ENCODE results near the gene CYP2D6.
"Not testable (repeated sequence)": the region's sequence is repeated elsewhere in the genome, so short reads cannot be mapped to it uniquely, and the experiment has no call there.

The CYP2D6 gene

DNA sequence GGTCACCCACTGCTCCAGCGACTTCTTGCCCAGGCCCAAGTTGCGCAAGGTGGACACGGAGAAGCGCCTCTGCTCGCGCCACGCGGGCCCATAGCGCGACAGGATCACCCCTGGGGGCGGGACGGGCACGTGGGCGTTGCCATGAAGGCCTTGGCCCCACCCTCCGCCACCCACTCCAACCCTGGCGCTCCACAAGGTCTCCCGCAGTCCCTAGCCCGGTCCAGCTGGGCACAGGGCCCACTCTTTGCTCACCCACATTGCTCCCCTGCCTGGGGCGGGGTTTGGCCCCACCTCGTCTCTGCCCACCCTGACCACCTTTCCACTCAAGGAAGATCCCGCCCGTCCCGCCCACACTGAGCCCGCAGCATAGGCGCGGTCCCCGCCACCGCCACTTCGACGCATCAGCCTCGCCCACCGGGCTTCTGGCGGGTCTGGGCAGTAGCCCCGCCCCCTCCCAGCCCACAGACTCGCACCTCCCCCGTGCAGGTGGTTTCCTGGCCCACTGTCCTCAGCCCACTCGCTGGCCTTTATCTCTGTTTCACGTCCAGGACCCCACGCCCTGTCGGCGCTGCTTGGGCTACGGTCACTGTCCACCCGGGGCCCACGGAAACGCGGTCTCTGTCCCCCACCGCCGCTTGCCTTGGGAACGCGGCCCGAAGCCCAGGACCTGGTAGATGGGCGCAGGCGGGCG, 12.3 kb upstream of the CYP2D6 start:
- Histone ChIP-seq H3K27ac (ENCODE audit: low read depth, low read length) (no peak overlapping the region), H3K36me3 (ENCODE audit: control insufficient read depth, insufficient read depth, low read length) (peaks cover 8% of the 10 kb centered on the region; the same call in 1 of the 2 replicates), H3K4me3 (ENCODE audit: low read depth, low read length) (no peak overlapping the region), H3K4me1 (ENCODE audit: control insufficient read depth, insufficient read depth, low read length) (no peaks in the 10 kb centered on the region), H3K27me3 (ENCODE audit: control insufficient read depth, insufficient read depth, low read length) (no peaks in the 10 kb centered on the region), H3K9ac (ENCODE audit: low read length) (no peak overlapping the region), H3K9me3 (ENCODE audit: control insufficient read depth, insufficient read depth, low read depth, low read length) (peaks cover 3% of the 10 kb centered on the region; the same call in 1 of the 2 replicates)

GRCh38 chr22:42141307-42142057, 10.9 kb upstream of the CYP2D6 start:
- not testable (repeated sequence) for H3K27me3 ChIP-seq (ENCODE audit: control insufficient read depth, insufficient read depth, low read length); H3K9ac ChIP-seq (ENCODE audit: low read length); H3K36me3 ChIP-seq (ENCODE audit: control insufficient read depth, insufficient read depth, low read length); H3K4me3 ChIP-seq (ENCODE audit: low read depth, low read length); H3K9me3 ChIP-seq (ENCODE audit: control insufficient read depth, insufficient read depth, low read depth, low read length); H3K27ac ChIP-seq (ENCODE audit: low read depth, low read length); H3K4me1 ChIP-seq (ENCODE audit: control insufficient read depth, insufficient read depth, low read length)

- not testable (repeated sequence) for H3K27me3 ChIP-seq (ENCODE audit: control insufficient read depth, insufficient read depth, low read length)
Measured at GRCh38 chr22:42140153-42140552, 9.5 kb upstream of the CYP2D6 start.

GRCh38 chr22:42139508-42139907, 8.9 kb upstream of the CYP2D6 start:
- not testable (repeated sequence) for H3K27me3 ChIP-seq (ENCODE audit: control insufficient read depth, insufficient read depth, low read length); H3K4me3 ChIP-seq (ENCODE audit: low read depth, low read length); H3K36me3 ChIP-seq (ENCODE audit: control insufficient read depth, insufficient read depth, low read length); H3K9me3 ChIP-seq (ENCODE audit: control insufficient read depth, insufficient read depth, low read depth, low read length); H3K4me1 ChIP-seq (ENCODE audit: control insufficient read depth, insufficient read depth, low read length); H3K27ac ChIP-seq (ENCODE audit: low read depth, low read length); H3K9ac ChIP-seq (ENCODE audit: low read length)

More at GRCh38 chr22:42140153-42140552, 9.5 kb upstream of the CYP2D6 start:
- not testable (repeated sequence) for H3K4me1 ChIP-seq (ENCODE audit: control insufficient read depth, insufficient read depth, low read length); H3K27ac ChIP-seq (ENCODE audit: low read depth, low read length); H3K9ac ChIP-seq (ENCODE audit: low read length); H3K4me3 ChIP-seq (ENCODE audit: low read depth, low read length); H3K36me3 ChIP-seq (ENCODE audit: control insufficient read depth, insufficient read depth, low read length); H3K9me3 ChIP-seq (ENCODE audit: control insufficient read depth, insufficient read depth, low read depth, low read length)

GRCh38 chr22:42138972-42139371, 8.4 kb upstream of the CYP2D6 start:
- Histone ChIP-seq H3K27ac (ENCODE audit: low read depth, low read length) (no peak overlapping the region), H3K4me1 (ENCODE audit: control insufficient read depth, insufficient read depth, low read length) (no peaks in the 10 kb centered on the region), H3K9me3 (ENCODE audit: control insufficient read depth, insufficient read depth, low read depth, low read length) (peaks cover 3% of the 10 kb centered on the region; the same call in 1 of the 2 replicates), H3K27me3 (ENCODE audit: control insufficient read depth, insufficient read depth, low read length) (no peaks in the 10 kb centered on the region), H3K4me3 (ENCODE audit: low read depth, low read length) (no peak overlapping the region), H3K36me3 (ENCODE audit: control insufficient read depth, insufficient read depth, low read length) (peaks cover 9% of the 10 kb centered on the region; the same call in 1 of the 2 replicates), H3K9ac (ENCODE audit: low read length) (no peak overlapping the region)

GRCh38 chr22:42138122-42138770, 7.6 kb upstream of the CYP2D6 start:
- H3K27me3 ChIP-seq (ENCODE audit: control insufficient read depth, insufficient read depth, low read length) = no peaks in the 10 kb centered on the region
- no peak overlapping the region for H3K9ac ChIP-seq (ENCODE audit: low read length)
- H3K9me3 ChIP-seq (ENCODE audit: control insufficient read depth, insufficient read depth, low read depth, low read length) = peaks cover 3% of the 10 kb centered on the region; the same call in 1 of the 2 replicates
- H3K27ac ChIP-seq (ENCODE audit: low read depth, low read length) = no peak overlapping the region
- H3K36me3 ChIP-seq (ENCODE audit: control insufficient read depth, insufficient read depth, low read length) = peaks cover 9% of the 10 kb centered on the region; the same call in 1 of the 2 replicates
- no peak overlapping the region for H3K4me3 ChIP-seq (ENCODE audit: low read depth, low read length)
- H3K4me1 ChIP-seq (ENCODE audit: control insufficient read depth, insufficient read depth, low read length) = no peaks in the 10 kb centered on the region

GRCh38 chr22:42135688-42136087, 5.1 kb upstream of the CYP2D6 start:
- H3K9ac ChIP-seq (ENCODE audit: low read length); H3K9me3 ChIP-seq (ENCODE audit: control insufficient read depth, insufficient read depth, low read depth, low read length); H3K4me1 ChIP-seq (ENCODE audit: control insufficient read depth, insufficient read depth, low read length); H3K27ac ChIP-seq (ENCODE audit: low read depth, low read length); H3K4me3 ChIP-seq (ENCODE audit: low read depth, low read length); H3K36me3 ChIP-seq (ENCODE audit: control insufficient read depth, insufficient read depth, low read length); H3K27me3 ChIP-seq (ENCODE audit: control insufficient read depth, insufficient read depth, low read length): not testable (repeated sequence)

DNA sequence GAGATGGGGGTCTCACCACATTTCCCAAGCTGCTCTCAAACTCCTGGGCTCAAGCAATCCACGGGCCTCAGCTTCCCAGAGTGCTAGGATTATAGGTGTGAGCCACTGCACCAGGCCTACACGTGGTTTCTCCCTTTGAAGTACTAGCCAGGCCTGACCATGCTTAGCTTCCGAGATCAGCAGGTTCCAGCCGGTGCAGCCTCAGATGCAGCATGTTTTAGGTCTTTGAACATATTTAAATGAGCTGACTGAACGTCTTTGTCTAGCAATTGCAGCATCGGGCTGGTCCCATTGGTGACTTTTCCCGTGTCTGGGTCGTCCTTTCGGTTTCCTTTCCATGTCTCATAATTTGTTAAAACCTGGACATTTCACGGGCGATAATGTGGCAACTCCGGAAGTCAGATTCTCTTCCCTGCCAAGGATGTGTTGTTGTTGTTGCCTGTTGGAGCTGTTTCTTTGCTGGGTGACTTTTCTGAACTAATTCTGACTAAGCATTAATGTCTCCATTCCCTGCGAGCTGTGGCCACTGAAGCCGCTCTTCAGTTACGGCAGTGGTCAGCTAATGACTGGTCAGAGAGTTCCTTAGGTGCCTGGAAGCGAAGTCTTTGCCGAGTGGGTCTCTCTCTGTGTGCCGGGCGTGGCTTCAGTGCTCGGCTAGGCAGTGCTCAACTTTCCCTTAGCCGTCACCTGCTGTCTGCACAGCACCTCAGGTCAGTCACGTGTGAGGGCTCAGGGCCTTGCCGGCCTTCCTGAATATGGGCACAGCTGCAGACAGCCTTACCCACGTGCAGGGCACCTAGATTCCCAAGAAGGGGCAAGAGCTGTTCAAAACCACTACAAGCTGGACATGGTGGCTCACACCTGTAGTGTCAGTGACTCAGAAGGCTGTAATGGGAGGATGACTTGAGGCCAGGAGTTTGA, 3.8 kb upstream of the CYP2D6 start:
- no peak overlapping the region for H3K9ac ChIP-seq (ENCODE audit: low read length)
- H3K4me3 ChIP-seq (ENCODE audit: low read depth, low read length) = no peak overlapping the region
- no peak overlapping the region for H3K27ac ChIP-seq (ENCODE audit: low read depth, low read length)
- H3K27me3 ChIP-seq (ENCODE audit: control insufficient read depth, insufficient read depth, low read length) = no peaks in the 10 kb centered on the region
- H3K4me1 ChIP-seq (ENCODE audit: control insufficient read depth, insufficient read depth, low read length) = no peaks in the 10 kb centered on the region
- peaks cover 6% of the 10 kb centered on the region; the same call in 1 of the 2 replicates for H3K36me3 ChIP-seq (ENCODE audit: control insufficient read depth, insufficient read depth, low read length)
- peaks cover 3% of the 10 kb centered on the region; the same call in 1 of the 2 replicates for H3K9me3 ChIP-seq (ENCODE audit: control insufficient read depth, insufficient read depth, low read depth, low read length)

- H3K4me1 ChIP-seq (ENCODE audit: control insufficient read depth, insufficient read depth, low read length) = no peaks in the 10 kb centered on the region
- no peak overlapping the region for H3K4me3 ChIP-seq (ENCODE audit: low read depth, low read length)
- H3K27me3 ChIP-seq (ENCODE audit: control insufficient read depth, insufficient read depth, low read length) = no peaks in the 10 kb centered on the region
- no peak overlapping the region for H3K27ac ChIP-seq (ENCODE audit: low read depth, low read length)
- no peak overlapping the region for H3K9ac ChIP-seq (ENCODE audit: low read length)
- no peaks in the 10 kb centered on the region for H3K9me3 ChIP-seq (ENCODE audit: control insufficient read depth, insufficient read depth, low read depth, low read length)
- no peaks in the 10 kb centered on the region for H3K36me3 ChIP-seq (ENCODE audit: control insufficient read depth, insufficient read depth, low read length)
Measured at GRCh38 chr22:42132457-42132856, 1.8 kb upstream of the CYP2D6 start.

GRCh38 chr22:42131562-42131961, 952 bp upstream of the CYP2D6 start:
- H3K36me3 ChIP-seq (ENCODE audit: control insufficient read depth, insufficient read depth, low read length) = no peaks in the 10 kb centered on the region
- no peaks in the 10 kb centered on the region for H3K9me3 ChIP-seq (ENCODE audit: control insufficient read depth, insufficient read depth, low read depth, low read length)
- no peak overlapping the region for H3K9ac ChIP-seq (ENCODE audit: low read length)
- no peak overlapping the region for H3K4me3 ChIP-seq (ENCODE audit: low read depth, low read length)
- H3K27ac ChIP-seq (ENCODE audit: low read depth, low read length) = no peak overlapping the region
- H3K4me1 ChIP-seq (ENCODE audit: control insufficient read depth, insufficient read depth, low read length) = no peaks in the 10 kb centered on the region
- H3K27me3 ChIP-seq (ENCODE audit: control insufficient read depth, insufficient read depth, low read length) = no peaks in the 10 kb centered on the region
